NCI-H2196 treated with DMSO at 0.1 percent for 48 hours (cell line): ENCODE results near the gene IL1RN.

Experiments
- DNase-seq: peaks from one replicate; lab custom pipeline; 2025; ENCODE audit not compliant: unreplicated experiment; lab: John Stamatoyannopoulos, UW

IL1RN gene

GRCh38 chr2:113127646-113128570 lies 510 bp downstream of the IL1RN start:
- DNase-seq: no peak

GRCh38 chr2:113129519-113130078 lies 2.2 kb downstream of the IL1RN start:
- no peak for DNase-seq

GRCh38 chr2:113131352-113132185 lies 4.2 kb downstream of the IL1RN start:
- DNase-seq: no peak

- DNase-seq: no peak
These were observed 5.1 kb downstream of the IL1RN start for GRCh38 chr2:113132414-113133021.

- DNase-seq: no peak
These were observed 6.6 kb downstream of the IL1RN start for GRCh38 chr2:113133704-113134598.

- no peak for DNase-seq
These were observed 7.3 kb downstream of the IL1RN start for GRCh38 chr2:113134717-113135116.

GRCh38 chr2:113135317-113135716 lies 7.9 kb downstream of the IL1RN start:
- DNase-seq: no peak

- peak; percentile 13 for DNase-seq
These were observed 9.7 kb downstream of the IL1RN start for GRCh38 chr2:113136828-113137775.

GRCh38 chr2:113137827-113138226 lies 10.4 kb downstream of the IL1RN start:
- DNase-seq: no peak

GRCh38 chr2:113138428-113139322 lies 11.3 kb downstream of the IL1RN start:
- DNase-seq: peak; percentile 38

GRCh38 chr2:113141451-113141850 lies 14.1 kb downstream of the IL1RN start:
- DNase-seq: no peak

- DNase-seq: no peak
These were observed 14.9 kb downstream of the IL1RN start for GRCh38 chr2:113142290-113142689.

GRCh38 chr2:113144259-113144658 lies 16.9 kb downstream of the IL1RN start:
- no peak for DNase-seq

- DNase-seq: no peak
These were observed 21.5 kb downstream of the IL1RN start for GRCh38 chr2:113148606-113149552.

- no peak for DNase-seq
These were observed 22.3 kb downstream of the IL1RN start for GRCh38 chr2:113149553-113150257.

GRCh38 chr2:113150258-113150601 lies 22.8 kb downstream of the IL1RN start:
- DNase-seq: no peak
